Neural progenitor cell (in vitro differentiated cells): ENCODE measurements around the gene TRAF7. TPM values are rescaled to one million over a fixed set of nuclear protein-coding genes. Genes with fewer than 3 reads are reported as not detected.

Experiments
- DNase-seq: peaks from one replicate; pipeline ENCODE4 v3.0.0-alpha.2; 2016; ENCODE audit warnings: low spot score
- H2AFZ ChIP-seq: fragments of 200-600 bp; sonication (generic); replicated peaks from 2 replicates; pipeline ENCODE4 v1.6.1; 2016; ENCODE audit warnings: antibody characterized with exemption
- H3F3A ChIP-seq: fragments of 200-600 bp; sonication (generic); 2 replicates; pipeline ENCODE4 v1.6.1; 2016; ENCODE audit warnings: antibody characterized with exemption, low read depth
- H3K27ac ChIP-seq: fragments of 200-600 bp; sonication (generic); 2 replicates; pipeline ENCODE4 v1.5.1; 2016; ENCODE audit warnings: mild to moderate bottlenecking
- H3K27me3 ChIP-seq: fragments of 200-600 bp; sonication (generic); 2 replicates; pipeline ENCODE4 v1.6.1; 2016; ENCODE audit warnings: mild to moderate bottlenecking, moderate library complexity
- H3K36me3 ChIP-seq: fragments of 200-600 bp; sonication (generic); 2 replicates; pipeline ENCODE4 v1.5.1; 2016
- H3K4me1 ChIP-seq: fragments of 200-600 bp; sonication (generic); 2 replicates; pipeline ENCODE4 v1.6.1; 2016; ENCODE audit warnings: mixed run types
- H3K4me2 ChIP-seq: fragments of 200-600 bp; sonication (generic); 2 replicates; pipeline ENCODE4 v1.6.1; 2016
- H3K4me3 ChIP-seq: fragments of 200-600 bp; sonication (generic); 2 replicates; pipeline ENCODE4 v1.5.1; 2016
- H3K79me2 ChIP-seq: fragments of 200-600 bp; sonication (generic); 2 replicates; pipeline ENCODE4 v1.6.1; 2016; ENCODE audit warnings: low read depth
- H3K9ac ChIP-seq: fragments of 200-600 bp; sonication (generic); 2 replicates; pipeline ENCODE4 v1.6.1; 2016
- H3K9me3 ChIP-seq: fragments of 200-600 bp; sonication (generic); 2 replicates; pipeline ENCODE4 v1.5.1; 2016; ENCODE audit warnings: low read depth
- H4K20me1 ChIP-seq: fragments of 200-600 bp; sonication (generic); 2 replicates; pipeline ENCODE4 v1.6.1; 2016; ENCODE audit warnings: low read depth
- H3K27ac Mint-ChIP-seq: 3 replicates; pipeline ENCODE4 v1.8.0; 2021; ENCODE audit warnings: mixed read lengths
- H3K27me3 Mint-ChIP-seq: 2 replicates; pipeline ENCODE4 v1.8.0; 2022; ENCODE audit warnings: low read depth, mild to moderate bottlenecking, inconsistent platforms, moderate library complexity, mixed read lengths; ENCODE audit not compliant: insufficient read depth
- H3K36me3 Mint-ChIP-seq: 3 replicates; pipeline ENCODE4 v1.8.0; 2021; ENCODE audit warnings: mixed read lengths
- H3K4me1 Mint-ChIP-seq: 3 replicates; pipeline ENCODE4 v1.8.0; 2021; ENCODE audit warnings: mixed read lengths
- H3K4me3 Mint-ChIP-seq: 3 replicates; pipeline ENCODE4 v1.8.0; 2021; ENCODE audit warnings: mild to moderate bottlenecking, moderate library complexity, mixed read lengths
- H3K9me3 Mint-ChIP-seq: 3 replicates; pipeline ENCODE4 v1.8.0; 2020; ENCODE audit warnings: mixed read lengths
- CTCF ChIP-seq: fragments of 200-600 bp; sonication (generic); IDR thresholded peaks from 2 replicates; pipeline ENCODE4 v1.5.1; 2017; ENCODE audit warnings: antibody characterized with exemption, mild to moderate bottlenecking
- EZH2 ChIP-seq: fragments of 200-600 bp; sonication (generic); IDR thresholded peaks from 2 replicates; pipeline ENCODE4 v1.6.1; 2017; ENCODE audit warnings: antibody characterized with exemption, mild to moderate bottlenecking, moderate library complexity
- EZH2phosphoT487 ChIP-seq: fragments of 200-600 bp; sonication (generic); IDR thresholded peaks from 2 replicates; pipeline ENCODE4 v1.6.1; 2017; ENCODE audit warnings: antibody characterized with exemption
- total RNA-seq: library from RNA; depleted of rRNA; stranded (reverse); fragments of >200 nt; gene quantifications from 2 replicates; pipeline ENCODE4 v1.2.3, GENCODE V29; 2015; ENCODE audit warnings: low replicate concordance

Gene TRAF7
- total RNA-seq, 1 donor from 2014 or later = 24.1 TPM

DNA sequence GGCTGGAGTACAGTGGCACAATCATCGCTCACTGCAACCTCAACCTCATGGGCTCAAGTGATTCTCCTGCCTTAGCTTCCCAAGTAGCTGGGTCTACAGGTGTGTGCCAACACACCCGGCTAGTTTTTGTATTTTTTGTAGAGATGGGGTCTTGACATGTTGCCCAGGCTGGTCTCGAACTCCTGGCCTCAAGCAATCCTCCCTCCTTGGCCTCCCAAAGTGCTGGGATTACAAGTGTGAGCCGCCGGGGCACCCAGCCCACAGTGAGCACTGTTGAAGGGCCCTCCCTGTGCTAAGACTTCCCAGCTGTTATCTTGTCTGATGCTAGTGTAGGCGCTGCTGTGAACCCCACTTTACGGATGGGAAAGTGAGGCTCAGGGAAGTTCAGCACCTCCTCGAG lies 32.8 kb downstream of the TRAF7 start:
- Mint-ChIP-seq H3K9me3 (no peaks in the 10 kb centered on the region), H3K36me3 (no peaks in the 10 kb centered on the region), H3K27ac (no peak overlapping the region), H3K4me1 (no peaks in the 10 kb centered on the region), H3K27me3 (peaks cover 5% of the 10 kb centered on the region), H3K4me3 (no peak overlapping the region)
- H4K20me1 ChIP-seq = no peaks in the 10 kb centered on the region
- no peak for DNase-seq
- H3K9me3 ChIP-seq = no peaks in the 10 kb centered on the region
- H2AFZ ChIP-seq = no peak overlapping the region
- no peak overlapping the region for H3K9ac ChIP-seq
- H3K4me1 ChIP-seq = no peaks in the 10 kb centered on the region
- H3F3A ChIP-seq = no peaks in the 10 kb centered on the region
- H3K27me3 ChIP-seq = no peaks in the 10 kb centered on the region
- H3K4me2 ChIP-seq = no peak overlapping the region
- H3K36me3 ChIP-seq = no peaks in the 10 kb centered on the region
- H3K79me2 ChIP-seq = no peaks in the 10 kb centered on the region
- no peak for TF ChIP-seq EZH2phosphoT487
- no peak overlapping the region for H3K4me3 ChIP-seq
- no peak overlapping the region for H3K27ac ChIP-seq

GRCh38 chr16:2189252-2189893 lies 33.8 kb downstream of the TRAF7 start:
- no peaks in the 10 kb centered on the region for H3K4me1 ChIP-seq
- no peak overlapping the region for H3K27ac Mint-ChIP-seq
- H3F3A ChIP-seq = no peaks in the 10 kb centered on the region
- H4K20me1 ChIP-seq = peaks cover 2% of the 10 kb centered on the region
- peaks cover 2% of the 10 kb centered on the region for H3K27me3 Mint-ChIP-seq
- H3K27ac ChIP-seq = no peak overlapping the region
- peaks cover under 1% of the 10 kb centered on the region for H3K4me1 Mint-ChIP-seq
- no peak overlapping the region for H3K4me2 ChIP-seq
- no peak overlapping the region for H3K4me3 Mint-ChIP-seq
- no peak overlapping the region for H2AFZ ChIP-seq
- no peak overlapping the region for H3K4me3 ChIP-seq
- no peaks in the 10 kb centered on the region for H3K9me3 ChIP-seq
- no peak for DNase-seq
- no peaks in the 10 kb centered on the region for H3K79me2 ChIP-seq
- no peak overlapping the region for H3K9ac ChIP-seq
- TF ChIP-seq EZH2phosphoT487 (no peak), EZH2 (no peak), CTCF (no peak)
- no peaks in the 10 kb centered on the region for H3K27me3 ChIP-seq
- H3K36me3 Mint-ChIP-seq = no peaks in the 10 kb centered on the region
- H3K36me3 ChIP-seq = no peaks in the 10 kb centered on the region
- H3K9me3 Mint-ChIP-seq = no peaks in the 10 kb centered on the region

DNA sequence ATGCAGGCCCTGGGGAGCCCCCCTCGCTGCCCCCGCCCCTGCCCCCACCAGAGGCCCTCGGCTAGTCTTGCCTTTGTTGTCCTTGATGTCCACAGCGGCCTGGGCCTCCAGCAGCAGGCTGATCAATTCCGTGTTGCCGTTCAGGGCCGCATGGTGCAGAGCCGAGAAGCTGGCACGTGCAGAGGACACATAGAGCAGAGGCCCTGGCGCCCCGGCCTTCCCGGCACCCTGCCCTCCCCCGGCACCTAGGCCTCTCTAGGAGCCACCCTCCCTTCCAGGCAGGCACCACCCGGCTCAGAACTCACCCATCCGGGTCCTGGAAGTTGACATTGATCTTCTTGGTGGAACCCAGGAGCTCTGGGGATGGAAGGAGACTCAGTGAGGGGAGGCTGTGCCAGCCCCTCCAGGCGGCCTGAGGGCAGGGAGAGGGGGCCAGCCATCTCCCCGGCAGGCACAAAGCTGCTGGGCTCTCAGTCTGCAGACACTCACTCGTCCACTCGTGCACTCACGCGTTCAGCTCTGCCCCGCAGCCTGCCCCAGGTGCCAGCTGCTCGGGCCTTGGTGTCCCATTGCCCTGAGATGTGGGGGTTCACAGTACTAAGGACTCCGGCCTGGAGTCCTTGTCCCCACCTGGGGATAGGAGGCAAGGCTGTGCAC lies 34.5 kb downstream of the TRAF7 start:
- no peaks in the 10 kb centered on the region for H3K9me3 Mint-ChIP-seq
- no peaks in the 10 kb centered on the region for H3K36me3 Mint-ChIP-seq
- no peaks in the 10 kb centered on the region for H3K9me3 ChIP-seq
- peaks cover 8% of the 10 kb centered on the region for H3K4me1 Mint-ChIP-seq
- TF ChIP-seq EZH2phosphoT487 (no peak), CTCF (no peak), EZH2 (no peak)
- no peak overlapping the region for H3K4me3 ChIP-seq
- peaks cover 2% of the 10 kb centered on the region for H3K27me3 Mint-ChIP-seq
- no peaks in the 10 kb centered on the region for H3K79me2 ChIP-seq
- no peak overlapping the region for H3K27ac ChIP-seq
- no peak overlapping the region for H2AFZ ChIP-seq
- peaks cover 9% of the 10 kb centered on the region for H4K20me1 ChIP-seq
- H3K36me3 ChIP-seq = no peaks in the 10 kb centered on the region
- H3K27ac Mint-ChIP-seq = no peak overlapping the region
- H3F3A ChIP-seq = no peaks in the 10 kb centered on the region
- no peak for DNase-seq
- no peak overlapping the region for H3K4me2 ChIP-seq
- no peak overlapping the region for H3K4me3 Mint-ChIP-seq
- H3K4me1 ChIP-seq = peaks cover 4% of the 10 kb centered on the region
- no peak overlapping the region for H3K9ac ChIP-seq
- H3K27me3 ChIP-seq = peaks cover 7% of the 10 kb centered on the region
